ENCODE data around the gene PDE4D. TPM values are rescaled to one million over a fixed set of nuclear protein-coding genes. Genes with fewer than 3 reads are reported as not detected.
"Not testable (repeated sequence)": the region's sequence is repeated elsewhere in the genome, so short reads cannot be mapped to it uniquely, and the experiment has no call there.

Gene PDE4D
- total RNA-seq, 1 donor from 2014 or later = 46.9 TPM

GRCh38 chr5:59016925-59017324, 876.6 kb downstream of the PDE4D start:
- no peak for DNase-seq (ENCODE audit: low spot score)

GRCh38 chr5:59008816-59009473, 884.6 kb downstream of the PDE4D start:
- no peak for DNase-seq (ENCODE audit: low spot score)

- DNase-seq (ENCODE audit: low spot score) = no peak
Measured at GRCh38 chr5:59007460-59008063, 886.0 kb downstream of the PDE4D start.

GRCh38 chr5:59005934-59006701, 887.4 kb downstream of the PDE4D start:
- no peak for DNase-seq (ENCODE audit: low spot score)

GRCh38 chr5:59003641-59004040, 889.9 kb downstream of the PDE4D start:
- DNase-seq (ENCODE audit: low spot score) = no peak

- DNase-seq (ENCODE audit: low spot score) = no peak
Measured at GRCh38 chr5:59003124-59003523, 890.4 kb downstream of the PDE4D start.

GRCh38 chr5:59002162-59002825, 891.2 kb downstream of the PDE4D start:
- no peak for DNase-seq (ENCODE audit: low spot score)

- no peak for DNase-seq (ENCODE audit: low spot score)
Measured at GRCh38 chr5:59001716-59002115, 891.8 kb downstream of the PDE4D start.

GRCh38 chr5:59001154-59001553, 892.4 kb downstream of the PDE4D start:
- no peak for DNase-seq (ENCODE audit: low spot score)

GRCh38 chr5:59000211-59000610, 893.3 kb downstream of the PDE4D start:
- no peak for DNase-seq (ENCODE audit: low spot score)

- no peak for DNase-seq (ENCODE audit: low spot score)
Measured at GRCh38 chr5:58999804-59000203, 893.7 kb downstream of the PDE4D start.

- DNase-seq (ENCODE audit: low spot score) = no peak
Measured at GRCh38 chr5:58998544-58998943, 895.0 kb downstream of the PDE4D start.

- DNase-seq (ENCODE audit: low spot score) = not testable (repeated sequence)
Measured at GRCh38 chr5:58995779-58996178, 897.7 kb downstream of the PDE4D start.

- no peak for DNase-seq (ENCODE audit: low spot score)
Measured at GRCh38 chr5:58993461-58993860, 900.1 kb downstream of the PDE4D start.

- DNase-seq (ENCODE audit: low spot score) = no peak
Measured at GRCh38 chr5:58988938-58989337, 904.6 kb downstream of the PDE4D start.

GRCh38 chr5:58987193-58987592, 906.3 kb downstream of the PDE4D start:
- no peak for DNase-seq (ENCODE audit: low spot score)

- DNase-seq (ENCODE audit: low spot score) = no peak
Measured at GRCh38 chr5:58986281-58986680, 907.2 kb downstream of the PDE4D start.

- no peak for DNase-seq (ENCODE audit: low spot score)
Measured at GRCh38 chr5:58985759-58986158, 907.8 kb downstream of the PDE4D start.

GRCh38 chr5:58985311-58985710, 908.2 kb downstream of the PDE4D start:
- no peak for DNase-seq (ENCODE audit: low spot score)

GRCh38 chr5:58983526-58984452, 909.7 kb downstream of the PDE4D start:
- DNase-seq (ENCODE audit: low spot score) = no peak

GRCh38 chr5:58980890-58981289, 912.6 kb downstream of the PDE4D start:
- no peak for DNase-seq (ENCODE audit: low spot score)
